Activated CD4-positive, alpha-beta T cell treated with anti-CD3 and anti-CD28 coated beads, Interleukin-10, Interleukin-2, amounts not matched to agents 100 ng/mL and 50 ng/mL, durations not matched to agents 16 hours and 8 hours (primary cell): ENCODE measurements around the gene SLC27A4.

Experiments
- DNase-seq: peaks from one replicate; pipeline ENCODE4 v3.0.0-alpha.2; 2020

SLC27A4 gene

DNA sequence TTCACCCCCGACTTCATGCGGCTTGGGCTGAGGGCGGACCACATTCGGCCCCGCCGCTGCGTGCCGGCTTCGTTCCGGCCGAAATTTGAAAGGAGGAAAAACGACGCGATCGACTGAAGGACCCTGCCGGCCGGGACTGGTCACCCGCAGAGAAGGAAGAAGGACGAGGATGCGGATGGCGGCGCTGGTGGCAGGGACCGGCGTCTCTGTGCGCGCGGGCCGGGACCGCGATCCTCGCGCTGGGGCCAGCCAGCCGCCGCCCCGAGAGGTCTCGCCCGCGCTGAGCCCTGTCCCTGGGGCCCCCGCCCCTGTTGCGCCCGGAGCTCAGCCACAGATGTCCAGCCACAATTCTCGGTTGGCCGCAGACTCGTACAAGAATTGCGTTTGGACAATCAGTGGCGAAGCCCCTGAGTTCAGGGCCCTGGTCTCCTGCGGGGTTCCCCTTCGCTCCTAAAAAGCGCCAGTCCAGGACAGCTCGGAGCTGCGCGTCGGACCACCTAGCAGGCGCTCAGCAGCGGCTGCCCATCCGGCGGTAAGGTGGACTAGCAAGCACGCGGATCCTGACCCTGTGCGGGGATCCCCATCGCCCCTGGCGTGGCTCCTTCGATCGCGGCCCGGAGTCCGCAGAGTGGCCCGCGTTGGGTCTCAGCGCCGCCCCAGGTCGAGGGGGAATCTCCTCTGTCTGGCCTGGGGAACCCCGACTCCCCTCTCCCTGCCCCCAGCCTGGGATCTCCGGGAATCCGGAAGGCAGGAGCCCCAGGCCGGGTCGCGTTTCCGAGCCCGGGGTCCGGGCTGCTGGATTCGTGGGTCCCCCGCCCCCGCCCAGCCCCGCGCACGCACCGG, 52.2 kb downstream of the SLC27A4 start:
- DNase-seq: no peak

DNA sequence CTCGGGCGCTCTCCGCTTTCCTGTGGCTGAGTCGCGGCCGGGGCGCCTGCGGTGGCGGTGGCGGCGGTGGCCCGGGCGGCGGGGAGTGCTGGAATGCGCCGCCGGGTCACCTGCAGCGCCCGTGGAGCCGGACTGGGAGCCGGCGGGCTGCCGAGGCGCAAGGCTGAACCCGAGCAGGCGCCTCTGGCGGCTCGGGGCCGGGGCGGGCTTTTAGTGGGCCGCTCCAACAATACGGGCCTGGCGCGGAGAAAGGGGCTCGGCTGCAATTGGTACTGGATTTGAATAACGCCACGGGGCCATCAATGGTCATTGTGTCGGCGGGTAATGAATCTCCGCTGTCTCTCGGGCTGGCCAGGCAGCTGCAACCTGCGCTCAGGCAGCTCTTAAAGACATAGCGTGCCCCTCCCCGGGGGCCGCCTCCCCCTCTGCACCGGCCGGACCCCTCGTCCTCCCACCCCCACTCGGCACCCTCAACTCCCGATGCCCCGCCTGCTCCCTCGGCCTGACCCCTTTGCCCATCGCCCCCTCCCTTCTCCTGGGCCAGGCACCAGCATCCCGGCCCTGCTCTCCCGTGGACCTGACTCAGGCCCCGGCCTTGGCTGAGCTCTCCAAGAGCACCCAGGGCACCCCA, 52.9 kb downstream of the SLC27A4 start:
- DNase-seq: no peak

DNA sequence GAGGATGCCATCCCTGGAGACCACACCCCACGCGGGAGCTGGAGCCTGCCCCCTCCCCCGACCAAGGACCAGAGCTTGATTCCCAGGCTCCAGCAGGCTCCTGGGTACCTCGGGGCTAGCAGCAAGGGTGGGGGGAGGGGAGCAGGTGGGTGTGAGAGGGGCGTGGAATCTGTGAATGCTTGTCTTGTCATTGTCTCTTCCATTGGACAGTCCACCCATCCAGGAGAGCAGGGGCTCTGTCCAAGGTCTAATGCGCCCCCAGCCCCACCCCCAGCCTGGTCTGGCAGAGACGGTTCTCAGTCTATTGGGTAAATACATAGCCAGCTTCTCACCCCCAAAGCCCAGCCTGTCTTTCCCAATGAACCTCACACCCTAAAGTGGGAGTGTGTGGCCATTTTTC, 53.6 kb downstream of the SLC27A4 start:
- no peak for DNase-seq

DNA sequence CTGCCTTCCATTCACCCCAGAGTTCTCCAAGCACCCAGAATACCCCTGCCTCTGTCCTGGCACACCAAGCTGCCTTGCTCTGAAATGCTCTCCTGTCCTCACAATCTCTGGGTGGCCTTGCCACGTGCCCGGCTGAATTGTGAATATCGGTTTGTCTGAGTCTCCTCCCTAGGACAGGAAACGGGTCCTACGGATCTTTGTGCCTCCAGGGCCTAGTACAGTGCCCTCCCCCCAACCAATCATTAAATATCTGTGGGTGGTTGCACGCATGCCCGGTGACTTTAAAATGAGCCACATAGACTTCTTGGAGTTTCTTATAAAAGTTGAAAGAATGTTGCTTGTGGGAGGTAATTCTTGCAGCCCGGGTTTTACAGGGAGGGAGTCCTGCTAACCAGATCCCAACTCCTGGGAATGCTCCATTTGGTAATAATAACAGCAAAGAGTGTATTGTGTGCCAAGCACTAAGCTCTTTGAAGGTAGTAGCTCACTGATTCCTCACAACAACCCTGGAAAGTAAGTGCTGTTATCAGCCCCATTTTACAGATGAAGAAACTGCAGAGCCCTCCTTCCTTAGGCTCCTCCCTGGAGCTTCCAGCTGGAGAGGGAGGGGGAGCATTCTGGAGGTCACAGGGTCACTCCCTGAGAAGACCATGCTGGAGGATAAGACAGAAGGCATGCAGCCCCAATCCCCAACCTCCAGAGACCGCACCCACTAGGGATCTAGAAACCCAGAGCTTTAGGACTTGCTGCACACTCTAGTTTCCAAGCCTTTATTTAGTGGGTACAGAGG, 54.2 kb downstream of the SLC27A4 start:
- DNase-seq: no peak

GRCh38 chr9:128396970-128397613, 56.8 kb downstream of the SLC27A4 start:
- no peak for DNase-seq

GRCh38 chr9:128397831-128398230, 57.5 kb downstream of the SLC27A4 start:
- no peak for DNase-seq

GRCh38 chr9:128399861-128400260, 59.5 kb downstream of the SLC27A4 start:
- no peak for DNase-seq

- no peak for DNase-seq
Measured at GRCh38 chr9:128404560-128404959, 64.2 kb downstream of the SLC27A4 start.

DNA sequence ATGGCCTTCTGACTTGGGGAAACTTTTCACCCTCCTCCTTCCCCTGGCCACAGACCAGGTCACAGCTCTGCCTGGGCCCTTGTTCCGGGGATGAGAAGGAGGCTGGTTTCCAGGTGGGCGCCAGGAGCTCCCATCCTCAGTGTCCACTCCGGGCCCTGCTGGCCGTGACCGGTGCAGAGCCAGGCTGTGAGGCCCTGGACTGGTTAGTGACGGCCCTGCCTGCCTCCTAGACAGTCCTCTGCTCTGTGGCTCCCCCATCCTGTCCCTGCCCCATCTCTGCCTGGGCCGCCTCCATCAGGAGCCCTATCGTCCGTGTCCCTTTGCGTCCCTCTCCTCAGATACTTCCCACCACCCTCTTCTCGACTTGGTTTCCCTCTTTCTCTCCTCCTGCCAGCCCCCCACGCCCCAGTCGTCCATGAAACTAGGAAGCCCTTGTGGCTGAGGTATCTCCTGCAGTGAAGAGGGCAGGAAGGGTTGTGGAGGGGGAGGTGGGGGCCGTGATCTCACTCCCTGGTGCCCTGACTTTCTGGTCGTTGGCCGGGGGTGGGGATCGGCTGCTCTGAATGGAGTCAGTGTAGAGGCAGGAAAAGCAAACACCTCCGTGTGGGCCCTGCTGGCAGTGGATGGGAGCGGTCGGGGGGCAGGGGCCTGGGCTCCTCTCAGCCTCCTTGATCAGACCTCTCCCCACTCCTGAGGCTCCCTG, 64.9 kb downstream of the SLC27A4 start:
- DNase-seq: no peak

GRCh38 chr9:128405780-128406171, 65.4 kb downstream of the SLC27A4 start:
- no peak for DNase-seq

DNA sequence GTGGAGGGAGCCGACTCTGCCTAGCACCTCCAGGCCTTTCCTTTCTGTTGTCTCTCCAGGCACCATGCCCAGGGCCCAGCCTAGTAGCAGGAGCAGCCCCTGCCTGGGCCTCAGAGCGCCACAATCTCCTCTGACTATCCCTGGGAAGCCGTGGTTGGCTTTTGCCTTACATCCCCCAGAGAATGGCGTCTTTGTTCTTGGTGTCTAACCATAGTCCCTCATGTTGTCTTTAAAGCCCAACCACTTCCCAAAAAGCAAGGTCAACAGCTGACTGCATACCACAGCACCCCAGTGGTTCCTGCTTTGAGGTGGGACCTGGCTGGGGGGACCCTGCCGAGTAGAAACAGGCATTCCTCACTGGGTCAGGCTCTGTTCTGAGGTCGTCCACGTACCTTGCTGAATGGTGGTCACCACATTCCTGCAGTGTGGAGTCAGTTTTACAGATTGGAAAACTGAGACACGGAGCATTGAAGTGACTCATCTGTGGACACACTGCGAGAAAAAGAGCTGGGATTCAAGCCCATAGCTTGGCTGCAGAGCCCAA, 66.6 kb downstream of the SLC27A4 start:
- DNase-seq: no peak

- DNase-seq: no peak
Measured at GRCh38 chr9:128408963-128409431, 68.7 kb downstream of the SLC27A4 start.

DNA sequence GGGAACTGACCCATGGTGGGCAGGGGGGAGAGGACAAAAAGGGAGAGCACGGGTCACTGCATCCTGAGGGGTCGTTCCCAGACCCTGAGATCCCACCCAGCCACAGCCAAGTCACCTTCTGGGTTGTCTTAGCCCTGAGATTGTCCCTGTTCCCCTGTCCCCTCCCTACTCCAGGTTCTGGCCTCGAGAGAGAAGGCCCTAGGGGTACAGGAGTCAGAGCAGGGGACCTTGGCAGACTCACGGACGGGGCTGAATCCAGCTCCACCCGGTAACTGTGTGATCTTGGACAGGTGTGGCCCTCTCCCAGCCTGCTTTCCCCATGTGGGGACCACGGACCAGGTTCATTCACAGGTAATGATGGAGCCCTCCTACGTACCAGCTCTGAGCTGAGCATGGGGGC, 69.1 kb downstream of the SLC27A4 start:
- no peak for DNase-seq

DNA sequence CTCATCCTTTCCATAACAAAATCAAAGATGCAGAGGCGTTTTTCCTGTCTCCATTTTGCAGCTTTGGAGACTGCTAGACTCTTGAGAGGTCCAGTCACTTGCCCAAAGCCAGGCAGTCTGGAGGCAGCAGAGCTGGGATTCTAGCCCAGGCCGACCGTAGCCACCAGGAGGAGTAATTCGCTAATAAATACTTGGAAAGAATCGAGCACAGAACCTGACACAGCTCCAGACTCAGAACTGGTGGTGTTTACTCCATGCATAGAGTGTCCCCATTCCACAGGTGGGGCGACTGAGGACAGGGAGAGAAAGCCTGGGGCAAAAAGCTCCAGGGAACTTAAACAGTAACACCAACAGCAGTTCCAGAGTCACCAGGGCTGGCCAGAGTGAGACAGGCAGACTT, 69.7 kb downstream of the SLC27A4 start:
- DNase-seq: no peak
